ENCODE data around the gene PGM2L1.

- no peak for TF ChIP-seq CTCF (IDR thresholded peaks at IDR 0.05)
- no peak for TF ChIP-seq POLR2A (IDR thresholded peaks at IDR 0.05)
These were observed 7.5 kb downstream of the PGM2L1 start for GRCh38 chr11:74390697-74391096.
